GM21529 (cell line): Measurements from ENCODE around the gene LARP4B.
"Not testable (repeated sequence)": the region's sequence is repeated elsewhere in the genome, so short reads cannot be mapped to it uniquely, and the experiment has no call there.

Experiments
- ATAC-seq: cut with Tn5 transposase; IDR thresholded peaks from one replicate; pipeline ENCODE4 v1.9.1; 2021; ENCODE audit not compliant: unreplicated experiment

The LARP4B gene

GRCh38 chr10:774661-775244 lies 156.8 kb downstream of the LARP4B start:
- ATAC-seq = no peak

- no peak for ATAC-seq
These were observed 157.3 kb downstream of the LARP4B start for GRCh38 chr10:774223-774622.

- no peak for ATAC-seq
These were observed 157.8 kb downstream of the LARP4B start for GRCh38 chr10:773562-774161.

GRCh38 chr10:772227-772637 lies 159.3 kb downstream of the LARP4B start:
- ATAC-seq = no peak

GRCh38 chr10:771647-772046 lies 159.9 kb downstream of the LARP4B start:
- ATAC-seq = no peak

- ATAC-seq = no peak
These were observed 160.5 kb downstream of the LARP4B start for GRCh38 chr10:770975-771374.

GRCh38 chr10:770048-770712 lies 161.3 kb downstream of the LARP4B start:
- not testable (repeated sequence) for ATAC-seq

- no peak for ATAC-seq
These were observed 163.7 kb downstream of the LARP4B start for GRCh38 chr10:767794-768193.

- ATAC-seq = no peak
These were observed 164.3 kb downstream of the LARP4B start for GRCh38 chr10:767211-767610.

- no peak for ATAC-seq
These were observed 170.1 kb downstream of the LARP4B start for GRCh38 chr10:761376-761775.

GRCh38 chr10:760622-761021 lies 170.9 kb downstream of the LARP4B start:
- no peak for ATAC-seq

- no peak for ATAC-seq
These were observed 171.5 kb downstream of the LARP4B start for GRCh38 chr10:759898-760477.
